GM12892 (cell line): ENCODE results near the gene CMIP.

ENCODE experiments used
- DNase-seq: peaks from one replicate; pipeline ENCODE4 v3.0.0; 2011; ENCODE audit not compliant: insufficient read length
- FAIRE-seq: peaks from 2 replicates; lab custom pipeline; 2011; peaks lifted over from hg19 to GRCh38; lab: Jason Lieb, UNC
- POLR2A ChIP-seq: IDR thresholded peaks from 2 replicates; pipeline ENCODE4 v1.6.1; 2011; ENCODE audit warnings: low read depth, low read length, control low read depth
- POLR2AphosphoS5 ChIP-seq: IDR thresholded peaks from 2 replicates; pipeline ENCODE4 v1.6.1; 2011; ENCODE audit warnings: low read depth, low read length, control low read depth
- TAF1 ChIP-seq: IDR thresholded peaks from 2 replicates; pipeline ENCODE4 v1.6.1; 2011; ENCODE audit warnings: low read depth, mild to moderate bottlenecking, control low read depth, low read length, borderline replicate concordance

CMIP gene

GRCh38 chr16:81451753-81452680 lies 7.4 kb downstream of the CMIP start:
- FAIRE-seq (no peak), DNase-seq (no peak)
- TF ChIP-seq POLR2A (no peak), POLR2AphosphoS5 (no peak), TAF1 (no peak)

GRCh38 chr16:81453091-81453728 lies 8.6 kb downstream of the CMIP start:
- TF ChIP-seq POLR2AphosphoS5 = no peak
- no peak for TF ChIP-seq POLR2A
- no peak for TF ChIP-seq TAF1

GRCh38 chr16:81454044-81454443 lies 9.4 kb downstream of the CMIP start:
- FAIRE-seq (no peak), DNase-seq (no peak)
- TF ChIP-seq TAF1 (no peak), POLR2A (no peak), POLR2AphosphoS5 (no peak)

More at GRCh38 chr16:81453091-81453728, 8.6 kb downstream of the CMIP start:
- DNase-seq (no peak), FAIRE-seq (no peak)

- TF ChIP-seq POLR2A (no peak), POLR2AphosphoS5 (no peak), TAF1 (no peak)
- DNase-seq = no peak
- FAIRE-seq = no peak
Measured at GRCh38 chr16:81455006-81455405, 10.4 kb downstream of the CMIP start.

- no peak for DNase-seq
- no peak for FAIRE-seq
Measured at GRCh38 chr16:81455720-81456494, 11.3 kb downstream of the CMIP start.

GRCh38 chr16:81456523-81457325 lies 12.1 kb downstream of the CMIP start:
- FAIRE-seq = no peak
- TF ChIP-seq POLR2AphosphoS5 (no peak), POLR2A (no peak), TAF1 (no peak)
- no peak for DNase-seq

More at GRCh38 chr16:81455720-81456494, 11.3 kb downstream of the CMIP start:
- TF ChIP-seq TAF1 = no peak
- TF ChIP-seq POLR2A = no peak
- TF ChIP-seq POLR2AphosphoS5 = no peak

- FAIRE-seq = no peak
- TF ChIP-seq TAF1 = no peak
- no peak for TF ChIP-seq POLR2A
- TF ChIP-seq POLR2AphosphoS5 = no peak
Measured at GRCh38 chr16:81457326-81458133, 12.9 kb downstream of the CMIP start.

GRCh38 chr16:81458149-81458669 lies 13.6 kb downstream of the CMIP start:
- TF ChIP-seq POLR2A = no peak
- DNase-seq = no peak
- FAIRE-seq = no peak

More at GRCh38 chr16:81457326-81458133, 12.9 kb downstream of the CMIP start:
- no peak for DNase-seq

GRCh38 chr16:81458827-81459598 lies 14.4 kb downstream of the CMIP start:
- FAIRE-seq (no peak), DNase-seq (no peak)
- no peak for TF ChIP-seq POLR2AphosphoS5
- TF ChIP-seq TAF1 = no peak
- no peak for TF ChIP-seq POLR2A

GRCh38 chr16:81460075-81460474 lies 15.5 kb downstream of the CMIP start:
- FAIRE-seq = no peak

More at GRCh38 chr16:81460075-81460474, 15.5 kb downstream of the CMIP start:
- TF ChIP-seq TAF1 (no peak), POLR2AphosphoS5 (no peak), POLR2A (no peak)
- no peak for DNase-seq
